ENCODE data around the gene NIPBL.
"Not testable (repeated sequence)": the region's sequence is repeated elsewhere in the genome, so short reads cannot be mapped to it uniquely, and the experiment has no call there.

NIPBL gene

DNA sequence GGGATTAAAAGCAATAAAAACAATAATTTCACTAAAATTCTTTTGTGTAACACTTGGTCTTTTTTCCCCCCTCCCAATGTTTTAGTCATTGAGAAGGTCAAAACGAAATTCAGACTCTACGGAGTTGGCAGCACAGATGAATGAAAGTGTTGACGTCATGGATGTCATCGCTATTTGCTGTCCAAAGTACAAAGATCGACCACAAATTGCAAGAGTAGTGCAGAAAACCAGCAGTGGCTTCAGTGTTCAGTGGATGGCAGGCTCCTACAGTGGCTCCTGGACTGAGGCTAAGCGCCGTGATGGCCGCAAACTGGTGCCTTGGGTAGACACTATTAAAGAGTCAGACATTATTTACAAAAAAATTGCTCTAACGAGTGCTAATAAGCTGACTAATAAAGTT, 187.9 kb downstream of the NIPBL start:
- ChIA-PET CTCF (no interaction called here), POLR2A (no interaction called here)
- H3K4me3 ChIP-seq (ENCODE audit: low read depth, low read length) = no peak overlapping the region
- TF ChIP-seq, protein P1, sequence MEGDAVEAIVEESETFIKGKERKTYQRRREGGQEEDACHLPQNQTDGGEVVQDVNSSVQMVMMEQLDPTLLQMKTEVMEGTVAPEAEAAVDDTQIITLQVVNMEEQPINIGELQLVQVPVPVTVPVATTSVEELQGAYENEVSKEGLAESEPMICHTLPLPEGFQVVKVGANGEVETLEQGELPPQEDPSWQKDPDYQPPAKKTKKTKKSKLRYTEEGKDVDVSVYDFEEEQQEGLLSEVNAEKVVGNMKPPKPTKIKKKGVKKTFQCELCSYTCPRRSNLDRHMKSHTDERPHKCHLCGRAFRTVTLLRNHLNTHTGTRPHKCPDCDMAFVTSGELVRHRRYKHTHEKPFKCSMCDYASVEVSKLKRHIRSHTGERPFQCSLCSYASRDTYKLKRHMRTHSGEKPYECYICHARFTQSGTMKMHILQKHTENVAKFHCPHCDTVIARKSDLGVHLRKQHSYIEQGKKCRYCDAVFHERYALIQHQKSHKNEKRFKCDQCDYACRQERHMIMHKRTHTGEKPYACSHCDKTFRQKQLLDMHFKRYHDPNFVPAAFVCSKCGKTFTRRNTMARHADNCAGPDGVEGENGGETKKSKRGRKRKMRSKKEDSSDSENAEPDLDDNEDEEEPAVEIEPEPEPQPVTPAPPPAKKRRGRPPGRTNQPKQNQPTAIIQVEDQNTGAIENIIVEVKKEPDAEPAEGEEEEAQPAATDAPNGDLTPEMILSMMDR (IDR thresholded peaks at IDR 0.05; ENCODE audit: insufficient read depth, low read length, missing control alignments) = no peak
- no peak for DNase-seq (ENCODE audit: low read depth, low spot score)

DNA sequence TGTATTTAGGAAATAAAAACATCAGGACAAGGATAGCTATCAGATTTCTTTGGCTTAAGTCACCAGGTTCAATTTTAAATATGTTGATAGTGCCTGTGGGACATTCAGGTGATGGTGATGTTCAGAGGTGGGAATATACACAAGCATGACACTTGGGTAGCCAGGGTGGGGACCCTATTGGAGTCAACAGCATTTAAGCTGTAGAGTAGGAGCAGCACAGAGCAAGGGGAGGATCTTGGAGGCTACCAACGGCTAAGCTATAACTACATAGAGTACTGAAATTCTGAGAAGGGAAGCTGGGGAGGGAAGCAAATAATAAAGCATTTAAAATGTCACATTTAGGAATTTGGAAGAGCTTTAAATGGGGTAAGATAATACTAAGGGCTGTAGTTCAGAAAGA, 194.9 kb downstream of the NIPBL start:
- DNase-seq (ENCODE audit: low read depth, low spot score) = no peak
- POLR2A ChIA-PET = no interaction called here
- CTCF ChIA-PET = interaction anchor here (1.0 kb wide), 1 partner anchor 12 kb away, joined by 3 read pairs; no protein-coding TSS in a partner anchor
- H3K4me3 ChIP-seq (ENCODE audit: low read depth, low read length) = no peak overlapping the region
- TF ChIP-seq, protein P1 (IDR thresholded peaks at IDR 0.05; ENCODE audit: insufficient read depth, low read length, missing control alignments) = no peak

DNA sequence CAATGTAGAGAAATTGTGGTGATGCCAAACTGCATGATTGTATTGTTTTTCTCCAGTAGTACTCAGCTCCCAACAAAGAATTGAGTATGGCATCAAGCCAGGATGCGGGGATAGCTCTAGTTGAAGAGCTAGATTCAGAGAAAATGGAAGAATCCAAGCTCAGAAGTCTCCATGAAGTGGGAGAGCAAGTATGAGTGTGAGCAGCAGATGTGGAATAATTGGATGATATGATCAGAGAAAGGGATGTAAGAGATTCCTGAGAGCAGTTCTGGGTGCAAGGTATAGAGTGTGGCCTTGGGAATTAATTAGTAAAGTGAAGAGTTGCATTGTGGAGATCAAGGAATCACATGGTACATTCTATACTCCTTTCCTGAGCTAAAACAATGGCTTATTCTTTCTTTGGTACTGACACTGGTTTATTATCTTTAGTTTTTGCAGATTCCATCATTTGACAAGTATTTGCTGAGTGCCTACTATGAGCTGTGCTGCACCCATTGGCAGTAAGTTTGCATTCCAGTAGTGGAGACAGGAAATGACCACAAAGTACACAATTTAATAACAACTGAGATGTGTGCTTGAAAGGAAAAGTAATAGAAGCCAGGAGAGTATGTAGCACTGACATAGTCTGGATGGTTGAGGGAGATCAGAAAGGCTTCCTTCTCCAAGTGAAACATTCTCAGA, 195.5 kb downstream of the NIPBL start:
- peak; percentile 88 for DNase-seq (ENCODE audit: low read depth, low spot score)
- ChIA-PET POLR2A (no interaction called here), CTCF (no interaction called here)
- H3K4me3 ChIP-seq (ENCODE audit: low read depth, low read length) = no peak overlapping the region
- TF ChIP-seq, protein P1 (IDR thresholded peaks at IDR 0.05; ENCODE audit: insufficient read depth, low read length, missing control alignments) = no peak

DNA sequence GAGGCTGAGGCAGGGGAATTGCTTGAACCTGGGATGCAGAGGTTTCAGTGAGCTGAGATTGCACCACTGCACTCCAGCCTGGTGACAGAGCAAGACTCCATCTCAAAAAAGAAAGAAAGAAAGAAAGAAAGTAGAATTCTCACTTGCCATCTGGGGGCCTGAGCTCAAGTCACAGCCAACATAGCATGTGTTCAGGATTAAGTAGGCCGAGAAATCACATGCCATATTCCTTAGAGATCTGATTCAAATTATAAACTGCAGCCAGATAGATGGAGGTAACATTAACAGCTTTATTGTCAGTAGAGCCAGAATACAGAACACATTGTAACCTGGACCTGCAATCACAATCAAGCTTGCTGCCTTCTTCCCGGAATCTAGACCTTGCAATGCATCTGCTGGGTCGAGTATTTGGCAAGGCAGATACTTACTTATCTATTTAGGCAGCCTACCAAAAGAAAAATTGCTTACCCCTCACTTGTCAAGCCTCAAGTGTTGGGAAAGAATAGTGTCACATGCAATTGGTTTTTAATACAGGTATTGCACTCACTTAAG, 198.9 kb downstream of the NIPBL start:
- DNase-seq (ENCODE audit: low read depth, low spot score) = no peak
- CTCF ChIA-PET = no interaction called here
- POLR2A ChIA-PET = no interaction called here
- H3K4me3 ChIP-seq (ENCODE audit: low read depth, low read length) = no peak overlapping the region
- TF ChIP-seq, protein P1 (IDR thresholded peaks at IDR 0.05; ENCODE audit: insufficient read depth, low read length, missing control alignments) = no peak

DNA sequence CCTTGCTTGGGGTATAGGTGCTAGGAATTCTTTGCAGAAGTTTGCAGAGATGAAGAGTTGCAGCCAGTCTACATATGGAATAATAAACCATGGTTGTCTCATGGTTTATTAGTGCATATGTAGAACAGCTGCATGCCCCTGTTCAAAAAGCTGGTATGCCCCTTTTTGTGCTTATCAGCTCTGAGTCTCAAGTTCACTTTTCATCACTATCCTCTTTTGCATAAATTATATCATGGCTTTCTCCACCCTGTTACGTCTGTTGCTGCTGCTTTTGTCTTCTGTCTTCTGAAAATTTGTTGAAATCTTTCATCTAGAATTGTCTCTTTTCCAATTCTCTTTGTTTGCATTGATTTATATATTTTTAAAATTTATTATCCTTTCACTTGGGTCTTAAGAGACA, 200.6 kb downstream of the NIPBL start:
- no peak for DNase-seq (ENCODE audit: low read depth, low spot score)
- ChIA-PET POLR2A (no interaction called here), CTCF (interaction anchor here (1.4 kb wide), 1 partner anchor 13 kb away, joined by 3 read pairs; no protein-coding TSS in a partner anchor)
- no peak overlapping the region for H3K4me3 ChIP-seq (ENCODE audit: low read depth, low read length)
- TF ChIP-seq, protein P1 (IDR thresholded peaks at IDR 0.05; ENCODE audit: insufficient read depth, low read length, missing control alignments) = no peak

DNA sequence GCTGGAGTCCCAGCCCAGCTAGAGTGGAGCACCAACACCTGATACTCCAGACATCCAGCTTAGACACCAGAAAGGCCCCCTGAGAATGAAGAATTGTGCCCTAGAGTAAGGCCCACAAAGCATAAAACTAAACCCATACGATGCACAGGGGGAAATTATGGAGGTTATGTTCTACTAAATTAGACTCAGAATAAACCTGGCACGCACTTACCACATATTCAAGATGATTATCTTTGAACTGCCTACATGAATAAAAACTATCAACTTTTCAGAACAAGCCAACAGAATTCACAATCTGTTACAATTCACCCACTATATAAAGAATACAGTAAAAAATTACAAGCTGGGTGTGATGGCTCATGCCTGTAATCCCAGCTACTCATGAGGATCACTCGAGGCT, 204.1 kb downstream of the NIPBL start:
- TF ChIP-seq, protein P1 (IDR thresholded peaks at IDR 0.05; ENCODE audit: insufficient read depth, low read length, missing control alignments) = no peak
- no peak for DNase-seq (ENCODE audit: low read depth, low spot score)
- POLR2A ChIA-PET = interaction anchor here (0.7 kb wide), 1 partner anchor 76 kb away, joined by 3 read pairs; no protein-coding TSS in a partner anchor
- no peak overlapping the region for H3K4me3 ChIP-seq (ENCODE audit: low read depth, low read length)
- CTCF ChIA-PET = no interaction called here

DNA sequence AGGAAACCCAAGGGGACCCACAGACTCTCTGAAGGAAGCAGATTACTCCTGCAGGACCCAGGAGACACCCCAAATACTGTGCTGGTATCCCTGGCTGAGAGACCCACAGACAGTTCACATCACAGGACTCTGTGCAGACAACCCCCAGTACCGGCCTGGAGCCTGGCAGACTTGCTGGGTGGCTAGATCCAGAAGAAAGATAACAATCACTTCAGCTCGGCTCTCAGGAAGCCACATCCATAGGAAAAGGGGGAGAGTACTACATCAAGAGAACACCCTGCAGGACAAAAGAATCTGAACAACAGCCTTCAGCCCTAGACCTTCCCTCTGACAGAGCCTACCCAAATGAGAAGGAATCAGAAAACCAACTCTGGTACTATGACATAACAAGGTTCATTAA, 206.4 kb downstream of the NIPBL start:
- H3K4me3 ChIP-seq (ENCODE audit: low read depth, low read length); CTCF ChIA-PET; POLR2A ChIA-PET; DNase-seq (ENCODE audit: low read depth, low spot score): not testable (repeated sequence)

DNA sequence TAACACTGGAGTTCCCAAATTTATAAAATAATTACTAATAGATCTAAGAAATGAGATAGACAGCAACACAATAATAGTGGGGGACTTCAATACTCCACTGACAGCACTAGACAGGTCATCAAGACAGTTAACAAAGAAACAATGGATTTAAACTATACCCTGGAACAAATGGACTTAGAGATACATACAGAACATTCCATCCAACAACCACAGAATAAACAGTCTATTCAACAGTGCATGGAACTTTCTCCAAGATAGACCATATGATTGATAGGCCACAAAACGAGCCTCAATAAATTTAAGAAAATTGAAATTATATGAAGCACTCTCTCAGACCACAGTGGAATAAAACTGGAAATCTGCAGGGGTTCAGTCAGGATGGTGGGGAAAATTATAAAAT, 209.5 kb downstream of the NIPBL start:
- H3K4me3 ChIP-seq (ENCODE audit: low read depth, low read length); CTCF ChIA-PET; POLR2A ChIA-PET; DNase-seq (ENCODE audit: low read depth, low spot score): not testable (repeated sequence)
